Measurements from ENCODE around the gene KRTAP2-1.

- no peak for TF ChIP-seq POLR2AphosphoS5 (IDR thresholded peaks at IDR 0.05; ENCODE audit: low read depth, low read length)
- no peak for TF ChIP-seq POU2F2 (IDR thresholded peaks at IDR 0.05; ENCODE audit: low read depth, low read length)
- no peak for TF ChIP-seq POLR2A (IDR thresholded peaks at IDR 0.05; ENCODE audit: low read depth, low read length)
- no peak for TF ChIP-seq SPI1 (IDR thresholded peaks at IDR 0.05; ENCODE audit: low read depth, low read length)
- no peak for TF ChIP-seq TAF1 (IDR thresholded peaks at IDR 0.05; ENCODE audit: low read depth, low read length)
These were observed 14.8 kb upstream of the KRTAP2-1 start for GRCh38 chr17:41061964-41062363.

All from GM12891 (cell line).